Caco-2 (cell line): ENCODE results near the gene KDM6A. TPM values are rescaled to one million over a fixed set of nuclear protein-coding genes. Genes with fewer than 3 reads are reported as not detected.
"Not testable (repeated sequence)": the region's sequence is repeated elsewhere in the genome, so short reads cannot be mapped to it uniquely, and the experiment has no call there.

Experiments
- BruUV-seq: library from RNA; stranded (reverse); fragments of 400-500 nt; replicated peaks from 2 replicates; lab custom pipeline; 2021; lab: Mats Ljungman, UMichigan
- CTCF ChIA-PET: fragments of 300-600 bp; sonication (Branson Sonifier 250); formaldehyde crosslinking; loops from one replicate; lab custom pipeline; 2022; ENCODE audit warnings: antibody characterized with exemption; lab: Charles Lee
- POLR2A ChIA-PET: fragments of 300-600 bp; sonication (Branson Sonifier 250); formaldehyde crosslinking; loops from one replicate; lab custom pipeline; 2022; ENCODE audit warnings: antibody characterized with exemption; lab: Charles Lee
- DNase-seq, 2 experiments: peaks; one replicate each; pipeline versions ENCODE4 v3.0.0 to v3.0.0-alpha.2; 2020 to 2022
- H3K27me3 ChIP-seq: replicated peaks from 2 replicates; pipeline ENCODE4 v1.6.0; 2011; ENCODE audit warnings: low read length; ENCODE audit not compliant: control insufficient read depth, insufficient read depth
- H3K36me3 ChIP-seq: 2 replicates; pipeline ENCODE4 v1.5.1; 2011; ENCODE audit warnings: low read length; ENCODE audit not compliant: control insufficient read depth, insufficient read depth
- H3K4me1 ChIP-seq: fragments of 250-450 bp; sonication (Bioruptor Pico); 2 replicates; pipeline ENCODE4 v1.5.1; 2020; ENCODE audit warnings: mild to moderate bottlenecking
- H3K4me3 ChIP-seq: 2 replicates; pipeline ENCODE4 v1.5.1; 2011; ENCODE audit warnings: low read depth, mild to moderate bottlenecking, control low read depth, low read length
- H3K9me3 ChIP-seq: fragments of 250-450 bp; sonication (Bioruptor Pico); 2 replicates; pipeline ENCODE4 v1.5.1; 2020; ENCODE audit warnings: mild to moderate bottlenecking, moderate library complexity
- H3K27ac Mint-ChIP-seq: one replicate; pipeline ENCODE4 v1.8.0; 2022; ENCODE audit warnings: mixed read lengths; ENCODE audit not compliant: unreplicated experiment
- H3K27me3 Mint-ChIP-seq: one replicate; pipeline ENCODE4 v1.8.0; 2022; ENCODE audit warnings: mixed read lengths; ENCODE audit not compliant: insufficient read depth, unreplicated experiment
- H3K36me3 Mint-ChIP-seq: one replicate; pipeline ENCODE4 v1.8.0; 2022; ENCODE audit warnings: mild to moderate bottlenecking, mixed read lengths; ENCODE audit not compliant: insufficient read depth, unreplicated experiment
- H3K4me1 Mint-ChIP-seq: one replicate; pipeline ENCODE4 v1.8.0; 2022; ENCODE audit warnings: low read depth, mixed read lengths; ENCODE audit not compliant: unreplicated experiment
- H3K4me3 Mint-ChIP-seq: one replicate; pipeline ENCODE4 v1.8.0; 2022; ENCODE audit warnings: mild to moderate bottlenecking, moderate library complexity, mixed read lengths; ENCODE audit not compliant: unreplicated experiment
- H3K9me3 Mint-ChIP-seq: one replicate; pipeline ENCODE4 v1.8.0; 2022; ENCODE audit warnings: mixed read lengths; ENCODE audit not compliant: unreplicated experiment
- CTCF ChIP-seq, 2 experiments: fragments of 200-600 bp in 1 of 2; IDR thresholded peaks; 1 replicate in 1 of 2; 2 replicates in 1 of 2; pipeline versions ENCODE4 v1.5.1 to v1.8.0; 2011 to 2022; ENCODE audit warnings: antibody characterized with exemption in 1 of 2, control low read depth in 1 of 2, inconsistent platforms in 1 of 2, low read depth in 1 of 2, low read length in 1 of 2, mild to moderate bottlenecking in 1 of 2, moderate library complexity in 1 of 2; ENCODE audit not compliant: insufficient read depth in 1 of 2, severe bottlenecking in 1 of 2, unreplicated experiment in 1 of 2
- intact Hi-C: fragments of 100-400 bp; cut with micrococcal nuclease; formaldehyde crosslinking; loops from one replicate; pipeline ENCODE4 v1.10.0; 2022; ENCODE audit not compliant: unreplicated experiment
- total RNA-seq: library from RNA; stranded (reverse); gene quantifications from 2 replicates; pipeline ENCODE4 v1.2.3, GENCODE V29; 2022

Gene KDM6A
- total RNA-seq, 1 experiment from 2014 or later, result 34.2 TPM

- Mint-ChIP-seq H3K9me3 (no peaks in the 10 kb centered on the region), H3K4me1 (no peaks in the 10 kb centered on the region), H3K36me3 (peaks cover 25% of the 10 kb centered on the region), H3K27ac (no peak overlapping the region), H3K4me3 (no peak overlapping the region), H3K27me3 (no peaks in the 10 kb centered on the region)
- Histone ChIP-seq H3K4me1 (no peaks in the 10 kb centered on the region), H3K27me3 (no peaks in the 10 kb centered on the region), H3K9me3 (no peaks in the 10 kb centered on the region), H3K4me3 (no peak overlapping the region), H3K36me3 (no peaks in the 10 kb centered on the region)
- BruUV-seq, result no TSS peak
- no peak for DNase-seq
- TF ChIP-seq CTCF (IDR thresholded peaks at IDR 0.05; ENCODE audit: insufficient read depth in 1 of 2, low read depth in 1 of 2, low read length in 1 of 2, severe bottlenecking in 1 of 2, unreplicated experiment in 1 of 2), result no peak
- CTCF ChIA-PET, result no interaction called here
- intact Hi-C loops, result no loop called here
- POLR2A ChIA-PET, result no interaction called here
Measured at GRCh38 chrX:45035071-45035470, 162.1 kb downstream of the KDM6A start.

- H3K27ac Mint-ChIP-seq, result no peak overlapping the region
- H3K4me1 Mint-ChIP-seq, result no peaks in the 10 kb centered on the region
- H3K9me3 Mint-ChIP-seq, result no peaks in the 10 kb centered on the region
- Histone ChIP-seq H3K36me3 (no peaks in the 10 kb centered on the region), H3K4me1 (no peaks in the 10 kb centered on the region), H3K27me3 (no peaks in the 10 kb centered on the region), H3K9me3 (no peaks in the 10 kb centered on the region), H3K4me3 (no peak overlapping the region)
- TF ChIP-seq CTCF (IDR thresholded peaks at IDR 0.05; ENCODE audit: insufficient read depth in 1 of 2, low read depth in 1 of 2, low read length in 1 of 2, severe bottlenecking in 1 of 2, unreplicated experiment in 1 of 2), result no peak
- H3K27me3 Mint-ChIP-seq, result no peaks in the 10 kb centered on the region
- no TSS peak for BruUV-seq
- intact Hi-C loops, result no loop called here
- peaks cover 20% of the 10 kb centered on the region for H3K36me3 Mint-ChIP-seq
- no peak for DNase-seq
- POLR2A ChIA-PET, result no interaction called here
- CTCF ChIA-PET, result no interaction called here
- H3K4me3 Mint-ChIP-seq, result no peak overlapping the region
Measured at GRCh38 chrX:45036161-45036560, 163.2 kb downstream of the KDM6A start.

GRCh38 chrX:45040137-45040536, 167.1 kb downstream of the KDM6A start:
- H3K4me1 ChIP-seq, intact Hi-C loops, CTCF ChIA-PET, POLR2A ChIA-PET, BruUV-seq, H3K9me3 ChIP-seq, DNase-seq, H3K4me3 Mint-ChIP-seq, H3K4me3 ChIP-seq, H3K27me3 Mint-ChIP-seq, H3K27me3 ChIP-seq, H3K9me3 Mint-ChIP-seq, H3K4me1 Mint-ChIP-seq, H3K27ac Mint-ChIP-seq, H3K36me3 ChIP-seq: not testable (repeated sequence)
- H3K36me3 Mint-ChIP-seq, result peaks cover 16% of the 10 kb centered on the region

GRCh38 chrX:45046417-45046816, 173.4 kb downstream of the KDM6A start:
- no peak for DNase-seq
- no peak overlapping the region for H3K27ac Mint-ChIP-seq

More at GRCh38 chrX:45046417-45046816, 173.4 kb downstream of the KDM6A start:
- no peaks in the 10 kb centered on the region for H3K9me3 ChIP-seq
- Mint-ChIP-seq H3K36me3 (peaks cover 18% of the 10 kb centered on the region), H3K27me3 (no peaks in the 10 kb centered on the region), H3K9me3 (no peaks in the 10 kb centered on the region), H3K4me3 (no peak overlapping the region), H3K4me1 (no peaks in the 10 kb centered on the region)
- CTCF ChIA-PET, result no interaction called here
- H3K27me3 ChIP-seq, result no peaks in the 10 kb centered on the region
- H3K36me3 ChIP-seq, result no peaks in the 10 kb centered on the region
- no TSS peak for BruUV-seq
- intact Hi-C loops, result no loop called here
- no peaks in the 10 kb centered on the region for H3K4me1 ChIP-seq
- no peak for TF ChIP-seq CTCF (IDR thresholded peaks at IDR 0.05; ENCODE audit: insufficient read depth in 1 of 2, low read depth in 1 of 2, low read length in 1 of 2, severe bottlenecking in 1 of 2, unreplicated experiment in 1 of 2)
- POLR2A ChIA-PET, result no interaction called here
- H3K4me3 ChIP-seq, result no peak overlapping the region
